ENCODE measurements around the gene DENND1B. TPM values are rescaled to one million over a fixed set of nuclear protein-coding genes. Genes with fewer than 3 reads are reported as not detected.

DENND1B gene
- total and polyA plus RNA-seq, 2 of the 13 experiments (the other 11 are each of a cell fraction or from before 2014, with no cell fraction given) = 2.6 to 5.7 TPM

- no peak for TF ChIP-seq ONECUT2 (CRISPR knock-in tag; IDR thresholded peaks at IDR 0.05)
- TF ChIP-seq ZNF790 (CRISPR knock-in tag; IDR thresholded peaks at IDR 0.05; ENCODE audit: borderline replicate concordance) = no peak
- no peak for TF ChIP-seq CENPX (CRISPR knock-in tag; IDR thresholded peaks at IDR 0.05)
- no peak for TF ChIP-seq PLRG1 (conservative IDR thresholded peaks at IDR 0.05)
- TF ChIP-seq ZNF326 (CRISPR knock-in tag; IDR thresholded peaks at IDR 0.05; ENCODE audit: borderline replicate concordance) = no peak
- TF ChIP-seq ZNF121 (CRISPR knock-in tag; IDR thresholded peaks at IDR 0.05) = peak; percentile 51; the same call in 1 of the 2 replicates
- Histone ChIP-seq H3K9me3 (ENCODE audit: low read length) (no peaks in the 10 kb centered on the region), H4K20me1 (ENCODE audit: insufficient read depth, low read length) (no peaks in the 10 kb centered on the region), H3K4me1 (ENCODE audit: insufficient read depth, low read length) (peaks cover 10% of the 10 kb centered on the region), H3K4me2 (ENCODE audit: low read depth, low read length) (no peak overlapping the region), H3K9ac (ENCODE audit: insufficient read depth, low read depth, low read length) (no peak overlapping the region), H2AFZ (ENCODE audit: low read length) (no peak overlapping the region), H3K27ac (ENCODE audit: extremely low read length, insufficient read depth, low read length) (no peak overlapping the region), H3K79me2 (ENCODE audit: insufficient read depth, low read length) (no peaks in the 10 kb centered on the region), H3K27me3 (ENCODE audit: control insufficient read depth in 1 of 2, insufficient read depth in 2 of 2, low read length in 2 of 2) (no peaks in the 10 kb centered on the region), H3K4me3 (replicated peaks in 1 of 3; ENCODE audit: insufficient read depth in 1 of 3, low read depth in 2 of 3, low read length in 3 of 3) (no peak overlapping the region), H3K36me3 (replicated peaks in 1 of 2; ENCODE audit: control insufficient read depth in 1 of 2, insufficient read depth in 2 of 2, low read length in 2 of 2) (no peaks in the 10 kb centered on the region)
- BruUV-seq (replicated peaks) = no TSS peak
- DNase-seq (ENCODE audit: low spot score) (no peak), ATAC-seq (no peak), FAIRE-seq (no peak)
- 98% methylated on average over 2 of the region's 2 CpGs for WGBS (ENCODE audit: low lambda C conversion rate)
- intact Hi-C loops (cut with micrococcal nuclease; ENCODE audit: unreplicated experiment) = no loop called here
- in situ Hi-C loops (cut with HindIII; ENCODE audit: extremely low pct_ligation_motif_present, low pct_unique_long_range_greater_than_20kb) = no loop called here
- CTCF ChIA-PET (ENCODE audit: low intra/inter-chr PET ratio, low total read pairs) = no interaction called here
- POLR2A ChIA-PET = no interaction called here
Observed at GRCh38 chr1:197743578-197743977, 31.7 kb downstream of the DENND1B start.

- intact Hi-C loops (cut with micrococcal nuclease; ENCODE audit: unreplicated experiment) = no loop called here
- no peaks in the 10 kb centered on the region for H3K36me3 ChIP-seq (replicated peaks in 1 of 2; ENCODE audit: control insufficient read depth in 1 of 2, insufficient read depth in 2 of 2, low read length in 2 of 2)
- ChIA-PET POLR2A (no interaction called here), CTCF (ENCODE audit: low intra/inter-chr PET ratio, low total read pairs) (no interaction called here)
- in situ Hi-C loops (cut with HindIII; ENCODE audit: extremely low pct_ligation_motif_present, low pct_unique_long_range_greater_than_20kb) = no loop called here
- TF ChIP-seq HOXA9 (CRISPR knock-in tag; IDR thresholded peaks at IDR 0.05; ENCODE audit: borderline replicate concordance) (no peak), ZNF839 (CRISPR knock-in tag; IDR thresholded peaks at IDR 0.05; ENCODE audit: borderline replicate concordance) (no peak), ZSCAN21 (CRISPR knock-in tag; IDR thresholded peaks at IDR 0.05; ENCODE audit: borderline replicate concordance) (no peak), ARNTL (CRISPR knock-in tag; IDR thresholded peaks at IDR 0.05) (no peak), ZNF34 (CRISPR knock-in tag; IDR thresholded peaks at IDR 0.05; ENCODE audit: borderline replicate concordance) (no peak), SALL1 (CRISPR knock-in tag; IDR thresholded peaks at IDR 0.05) (no peak), SNAPC5 (CRISPR knock-in tag; IDR thresholded peaks at IDR 0.05; ENCODE audit: borderline replicate concordance) (no peak), GABPA (IDR thresholded peaks at IDR 0.05; ENCODE audit: low read depth, low read length) (no peak), GABPA (CRISPR knock-in tag; IDR thresholded peaks at IDR 0.05; ENCODE audit: low read depth) (no peak)
- no peak overlapping the region for H3K9ac ChIP-seq (ENCODE audit: insufficient read depth, low read depth, low read length)
- no TSS peak for BruUV-seq (replicated peaks)
- no peaks in the 10 kb centered on the region for H4K20me1 ChIP-seq (ENCODE audit: insufficient read depth, low read length)
- H3K4me3 ChIP-seq (replicated peaks in 1 of 3; ENCODE audit: insufficient read depth in 1 of 3, low read depth in 2 of 3, low read length in 3 of 3) = no peak overlapping the region; a peak in 1 of 6 replicates
- no peak overlapping the region for H2AFZ ChIP-seq (ENCODE audit: low read length)
- 78% methylated on average over 2 of the region's 2 CpGs for WGBS (ENCODE audit: low lambda C conversion rate)
- H3K4me1 ChIP-seq (ENCODE audit: insufficient read depth, low read length) = peaks cover 10% of the 10 kb centered on the region
- no peaks in the 10 kb centered on the region for H3K9me3 ChIP-seq (ENCODE audit: low read length)
- DNase-seq (ENCODE audit: low spot score) (no peak), ATAC-seq (no peak), FAIRE-seq (no peak)
- no peaks in the 10 kb centered on the region for H3K79me2 ChIP-seq (ENCODE audit: insufficient read depth, low read length)
- no peak overlapping the region for H3K27ac ChIP-seq (ENCODE audit: extremely low read length, insufficient read depth, low read length)
- no peaks in the 10 kb centered on the region for H3K27me3 ChIP-seq (ENCODE audit: control insufficient read depth in 1 of 2, insufficient read depth in 2 of 2, low read length in 2 of 2)
- no peak overlapping the region; the same call in 1 of the 2 replicates for H3K4me2 ChIP-seq (ENCODE audit: low read depth, low read length)
Observed at GRCh38 chr1:197740992-197741391, 34.3 kb downstream of the DENND1B start.
